Progenitor cell of endocrine pancreas (in vitro differentiated cells): ENCODE results near the gene RSPH3. TPM values are rescaled to one million over a fixed set of nuclear protein-coding genes. Genes with fewer than 3 reads are reported as not detected.

Source experiments
- DNase-seq: peaks from one replicate; pipeline ENCODE4 v3.0.0; 2021; ENCODE audit warnings: low spot score; ENCODE audit not compliant: unreplicated experiment
- H3K27ac Mint-ChIP-seq: 2 replicates; pipeline ENCODE4 v1.8.0; 2021; ENCODE audit warnings: mild to moderate bottlenecking, moderate library complexity, mixed read lengths
- H3K27me3 Mint-ChIP-seq: 2 replicates; pipeline ENCODE4 v1.8.0; 2021; ENCODE audit warnings: mixed read lengths
- H3K36me3 Mint-ChIP-seq: 2 replicates; pipeline ENCODE4 v1.8.0; 2022; ENCODE audit warnings: mixed read lengths; ENCODE audit not compliant: insufficient read depth
- H3K4me1 Mint-ChIP-seq: 2 replicates; pipeline ENCODE4 v1.8.0; 2021; ENCODE audit warnings: low read depth, mixed read lengths
- H3K4me3 Mint-ChIP-seq: 2 replicates; pipeline ENCODE4 v1.8.0; 2021; ENCODE audit warnings: low read depth, mild to moderate bottlenecking, moderate library complexity, mixed read lengths
- H3K9me3 Mint-ChIP-seq: 2 replicates; pipeline ENCODE4 v1.8.0; 2021; ENCODE audit warnings: low read depth, mixed read lengths
- total RNA-seq: library from RNA; stranded (reverse); gene quantifications from 2 replicates; pipeline ENCODE4 v1.2.1, GENCODE V29; 2021
- TF ChIP-seq, protein P1 (sequence below): fragments of 200-600 bp; sonication (generic); IDR thresholded peaks from one replicate; pipeline ENCODE4 v1.5.0; 2021; ENCODE audit warnings: antibody characterized with exemption, mild to moderate bottlenecking; ENCODE audit not compliant: unreplicated experiment

The RSPH3 gene
- total RNA-seq, 1 donor from 2014 or later: 10.5 TPM

DNA sequence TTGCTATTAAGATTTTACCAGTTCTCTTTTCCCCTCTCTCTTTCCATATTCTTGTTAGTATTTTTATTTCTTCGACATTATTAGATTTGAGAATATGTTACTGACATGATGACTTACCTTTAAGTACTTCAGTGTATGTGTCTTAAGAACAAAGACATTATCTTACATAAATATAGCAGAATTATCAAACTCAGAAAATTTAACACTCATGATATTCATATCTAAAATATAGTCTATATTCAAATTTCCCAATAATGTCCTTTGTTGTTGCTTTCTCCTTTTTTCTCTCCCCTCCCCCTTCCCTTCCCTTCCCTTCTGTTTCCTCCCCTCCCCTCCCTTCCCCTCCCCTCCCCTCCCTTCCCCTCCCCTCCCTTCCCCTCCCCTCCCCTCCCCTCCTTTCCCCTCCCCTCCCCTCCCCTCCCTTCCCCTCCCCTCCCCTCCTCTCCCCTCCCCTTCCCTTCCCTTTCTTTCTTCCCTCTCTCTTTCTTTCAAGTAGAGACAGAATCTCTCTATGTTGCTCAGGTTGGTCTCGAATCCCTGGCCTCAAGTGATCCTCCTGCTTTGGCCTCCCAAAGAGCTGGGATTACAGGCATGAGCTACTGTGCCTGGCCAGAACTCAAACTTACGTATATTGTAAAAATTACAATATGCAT is 56.5 kb downstream of the RSPH3 start:
- H3K9me3 Mint-ChIP-seq: peaks cover 9% of the 10 kb centered on the region

DNA sequence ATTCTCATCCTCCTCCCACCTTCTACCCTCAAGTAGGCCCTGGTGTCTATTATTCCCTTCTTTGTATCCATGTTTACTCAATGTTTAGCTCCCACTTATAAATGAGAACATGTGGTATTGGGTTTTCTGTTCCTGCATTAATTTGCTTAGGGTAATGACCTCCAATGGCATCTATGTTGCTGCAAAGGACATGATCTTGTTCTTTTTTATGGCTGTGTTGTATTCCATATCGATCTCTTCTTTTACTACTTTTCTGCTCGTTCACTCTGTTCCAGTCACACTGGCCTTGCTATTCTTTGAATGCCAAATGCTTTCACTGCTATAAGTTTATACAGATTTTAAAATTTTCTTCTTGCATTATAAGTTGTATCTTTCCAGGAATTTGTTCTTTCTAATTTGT is 57.7 kb downstream of the RSPH3 start:
- TF ChIP-seq, protein P1, sequence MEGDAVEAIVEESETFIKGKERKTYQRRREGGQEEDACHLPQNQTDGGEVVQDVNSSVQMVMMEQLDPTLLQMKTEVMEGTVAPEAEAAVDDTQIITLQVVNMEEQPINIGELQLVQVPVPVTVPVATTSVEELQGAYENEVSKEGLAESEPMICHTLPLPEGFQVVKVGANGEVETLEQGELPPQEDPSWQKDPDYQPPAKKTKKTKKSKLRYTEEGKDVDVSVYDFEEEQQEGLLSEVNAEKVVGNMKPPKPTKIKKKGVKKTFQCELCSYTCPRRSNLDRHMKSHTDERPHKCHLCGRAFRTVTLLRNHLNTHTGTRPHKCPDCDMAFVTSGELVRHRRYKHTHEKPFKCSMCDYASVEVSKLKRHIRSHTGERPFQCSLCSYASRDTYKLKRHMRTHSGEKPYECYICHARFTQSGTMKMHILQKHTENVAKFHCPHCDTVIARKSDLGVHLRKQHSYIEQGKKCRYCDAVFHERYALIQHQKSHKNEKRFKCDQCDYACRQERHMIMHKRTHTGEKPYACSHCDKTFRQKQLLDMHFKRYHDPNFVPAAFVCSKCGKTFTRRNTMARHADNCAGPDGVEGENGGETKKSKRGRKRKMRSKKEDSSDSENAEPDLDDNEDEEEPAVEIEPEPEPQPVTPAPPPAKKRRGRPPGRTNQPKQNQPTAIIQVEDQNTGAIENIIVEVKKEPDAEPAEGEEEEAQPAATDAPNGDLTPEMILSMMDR: no peak
- H3K4me1 Mint-ChIP-seq: peaks cover 14% of the 10 kb centered on the region
- H3K36me3 Mint-ChIP-seq: peaks cover 5% of the 10 kb centered on the region
- H3K9me3 Mint-ChIP-seq: peaks cover 9% of the 10 kb centered on the region
- no peak overlapping the region for H3K4me3 Mint-ChIP-seq
- DNase-seq: no peak
- no peak overlapping the region for H3K27ac Mint-ChIP-seq
- peaks cover 11% of the 10 kb centered on the region for H3K27me3 Mint-ChIP-seq

More for the DNA sequence above, 56.5 kb downstream of the RSPH3 start:
- H3K4me1 Mint-ChIP-seq: peaks cover 12% of the 10 kb centered on the region
- peaks cover 5% of the 10 kb centered on the region for H3K36me3 Mint-ChIP-seq
- no peak overlapping the region for H3K4me3 Mint-ChIP-seq
- TF ChIP-seq, protein P1: no peak
- peaks cover 8% of the 10 kb centered on the region for H3K27me3 Mint-ChIP-seq
- H3K27ac Mint-ChIP-seq: no peak overlapping the region
- no peak for DNase-seq

DNA sequence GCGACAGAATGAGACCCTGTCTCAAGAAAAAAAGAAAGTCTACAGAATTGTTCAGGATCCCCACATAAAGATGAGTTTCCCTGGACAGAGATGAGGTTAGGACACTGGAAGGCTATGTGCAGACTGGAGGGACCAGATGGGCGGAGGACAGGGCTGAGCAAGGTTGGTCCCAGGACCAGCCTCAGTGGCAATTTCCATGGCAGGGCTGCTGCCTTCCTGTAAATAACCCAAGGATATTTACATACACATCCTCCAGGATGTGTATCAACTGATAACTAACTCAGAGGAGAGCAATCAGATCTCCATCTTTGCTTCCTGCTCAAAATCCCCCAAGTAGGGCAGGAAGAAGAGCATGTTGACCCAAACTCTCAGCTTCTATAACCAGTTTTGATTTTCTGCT is 58.8 kb downstream of the RSPH3 start:
- no peak for DNase-seq
- TF ChIP-seq, protein P1: no peak
- Mint-ChIP-seq H3K4me1 (peaks cover 18% of the 10 kb centered on the region), H3K9me3 (peaks cover 9% of the 10 kb centered on the region), H3K27me3 (peaks cover 11% of the 10 kb centered on the region), H3K4me3 (no peak overlapping the region), H3K36me3 (peaks cover 5% of the 10 kb centered on the region), H3K27ac (no peak overlapping the region)

DNA sequence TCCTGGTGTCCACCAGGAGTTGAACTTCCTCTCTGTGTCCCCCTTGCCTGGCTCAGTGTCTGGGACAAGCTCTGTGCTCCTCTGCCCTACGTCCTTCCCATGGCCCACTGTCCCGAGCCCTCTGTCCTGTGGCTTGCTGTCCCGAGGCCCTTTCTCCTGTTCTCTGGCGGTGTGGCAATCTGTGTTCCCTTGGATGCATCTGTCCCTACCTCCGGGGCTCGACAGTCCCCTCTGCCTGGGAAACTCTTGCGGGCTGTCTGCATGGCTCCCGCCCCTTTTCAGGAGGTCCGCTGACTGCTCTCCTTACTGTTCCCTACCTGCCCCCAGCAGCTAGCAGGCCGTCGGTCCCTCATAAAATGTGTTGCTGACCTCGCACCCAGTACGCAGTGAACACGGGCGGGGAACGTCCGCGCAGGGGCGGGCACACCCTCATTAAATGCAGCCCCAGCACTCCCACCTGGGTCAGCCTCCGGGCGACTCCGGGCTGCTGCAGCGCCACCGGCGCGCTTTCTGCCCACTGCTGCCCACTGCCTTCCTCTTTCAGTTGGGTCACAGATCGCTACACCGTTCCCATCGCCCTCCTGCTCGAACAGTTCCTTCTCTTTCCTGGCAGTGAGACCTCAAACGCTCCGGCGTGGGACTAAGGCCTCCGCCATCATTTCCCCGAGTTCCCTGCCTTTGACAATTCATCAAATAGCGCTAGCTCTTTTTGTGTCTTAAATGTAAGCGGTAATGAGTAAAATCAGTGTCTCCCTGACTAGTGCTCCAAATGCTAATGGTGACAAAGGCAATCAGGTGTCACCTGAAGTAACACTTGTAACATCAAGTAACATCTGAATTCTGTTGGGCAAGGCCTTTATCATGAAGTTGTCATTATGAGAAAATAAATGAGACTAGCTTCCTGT is 60.5 kb downstream of the RSPH3 start:
- TF ChIP-seq, protein P1: no peak
- Mint-ChIP-seq H3K27ac (peak overlapping the region; percentile 29), H3K27me3 (peaks cover 11% of the 10 kb centered on the region), H3K4me1 (peaks cover 15% of the 10 kb centered on the region), H3K9me3 (peaks cover 9% of the 10 kb centered on the region), H3K36me3 (peaks cover 5% of the 10 kb centered on the region), H3K4me3 (peak overlapping the region; percentile 47)
- no peak for DNase-seq

DNA sequence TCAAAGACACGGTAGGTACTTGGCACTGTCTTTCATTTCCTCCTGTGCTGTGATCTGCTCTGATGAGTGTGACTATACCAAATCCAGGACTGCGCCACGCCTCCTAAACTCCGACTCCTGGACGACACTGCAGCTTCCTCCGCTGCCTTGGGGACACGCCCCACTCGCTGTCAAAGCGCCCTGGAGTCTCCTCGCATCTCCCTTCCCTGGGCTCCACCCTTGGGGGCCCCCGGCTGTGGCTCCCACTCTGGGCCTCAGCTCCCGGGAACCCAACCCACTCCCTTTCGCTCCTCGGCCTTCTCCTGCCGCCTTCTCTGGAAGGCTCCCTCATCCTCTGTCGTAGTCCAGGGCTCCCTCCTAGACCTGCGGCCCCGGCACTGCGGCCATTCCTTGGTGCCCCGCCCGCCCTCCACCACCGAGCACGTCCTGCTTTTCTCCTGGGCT is 61.2 kb downstream of the RSPH3 start:
- H3K27ac Mint-ChIP-seq: peak overlapping the region; percentile 29
- H3K4me3 Mint-ChIP-seq: no peak overlapping the region
- H3K9me3 Mint-ChIP-seq: peaks cover 9% of the 10 kb centered on the region
- no peak for DNase-seq
- H3K36me3 Mint-ChIP-seq: peaks cover 5% of the 10 kb centered on the region
- peaks cover 11% of the 10 kb centered on the region for H3K27me3 Mint-ChIP-seq
- H3K4me1 Mint-ChIP-seq: peaks cover 14% of the 10 kb centered on the region
- TF ChIP-seq, protein P1: no peak
